SIG-M5 treated with dmso at 0.1 percent for 504 hours (cell line): ENCODE results near the gene AIFM3.

Source experiments
- DNase-seq: peaks from one replicate; lab custom pipeline; 2025; ENCODE audit not compliant: unreplicated experiment; lab: John Stamatoyannopoulos, UW

Gene AIFM3

DNA sequence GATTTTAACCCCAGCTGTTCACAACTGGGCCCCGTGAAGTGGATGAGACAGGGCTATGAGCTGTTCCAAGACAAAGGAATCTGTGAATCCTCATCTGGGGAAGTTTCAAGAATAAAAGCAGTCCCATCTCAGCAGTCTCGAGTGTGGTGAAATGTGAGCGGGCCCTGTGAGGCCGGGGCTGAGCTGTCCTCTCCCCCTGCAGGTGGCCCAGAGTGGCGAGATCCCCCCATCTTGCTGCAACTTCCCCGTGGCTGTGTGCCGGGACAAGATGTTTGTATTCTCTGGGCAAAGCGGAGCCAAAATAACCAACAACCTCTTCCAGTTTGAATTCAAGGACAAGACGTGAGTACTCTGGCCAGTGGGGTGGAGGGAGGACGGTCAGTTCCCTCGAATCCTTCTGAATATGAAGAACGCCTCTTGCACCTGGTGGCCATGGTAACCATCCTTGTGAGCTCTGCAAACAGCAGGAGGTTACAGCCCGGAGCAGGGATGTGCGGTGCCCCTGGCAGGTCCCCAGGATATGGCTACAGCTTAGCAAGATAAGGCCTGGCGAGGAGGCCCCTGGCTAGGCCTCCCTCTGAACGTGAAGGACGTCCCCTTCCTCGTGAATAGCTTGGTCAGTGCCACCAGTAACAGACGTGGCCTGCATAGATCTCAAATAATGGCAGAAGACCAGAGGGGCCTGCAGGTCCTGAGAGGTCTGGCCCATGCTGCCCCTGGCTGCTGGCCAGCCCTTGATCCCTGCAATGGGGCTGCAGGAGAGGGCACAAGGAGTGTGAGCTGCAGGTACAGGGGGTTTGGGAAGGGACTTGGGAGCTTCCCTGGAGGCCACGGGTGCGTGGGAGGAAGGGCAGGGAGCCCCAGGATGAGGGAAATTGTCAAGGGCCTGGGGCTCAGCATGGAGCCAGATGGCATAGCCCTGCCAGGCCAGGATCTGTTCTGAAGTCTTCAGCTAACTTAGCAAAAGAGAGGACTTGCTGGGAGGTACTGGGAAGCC lies 23.4 kb downstream of the AIFM3 start:
- no peak for DNase-seq

DNA sequence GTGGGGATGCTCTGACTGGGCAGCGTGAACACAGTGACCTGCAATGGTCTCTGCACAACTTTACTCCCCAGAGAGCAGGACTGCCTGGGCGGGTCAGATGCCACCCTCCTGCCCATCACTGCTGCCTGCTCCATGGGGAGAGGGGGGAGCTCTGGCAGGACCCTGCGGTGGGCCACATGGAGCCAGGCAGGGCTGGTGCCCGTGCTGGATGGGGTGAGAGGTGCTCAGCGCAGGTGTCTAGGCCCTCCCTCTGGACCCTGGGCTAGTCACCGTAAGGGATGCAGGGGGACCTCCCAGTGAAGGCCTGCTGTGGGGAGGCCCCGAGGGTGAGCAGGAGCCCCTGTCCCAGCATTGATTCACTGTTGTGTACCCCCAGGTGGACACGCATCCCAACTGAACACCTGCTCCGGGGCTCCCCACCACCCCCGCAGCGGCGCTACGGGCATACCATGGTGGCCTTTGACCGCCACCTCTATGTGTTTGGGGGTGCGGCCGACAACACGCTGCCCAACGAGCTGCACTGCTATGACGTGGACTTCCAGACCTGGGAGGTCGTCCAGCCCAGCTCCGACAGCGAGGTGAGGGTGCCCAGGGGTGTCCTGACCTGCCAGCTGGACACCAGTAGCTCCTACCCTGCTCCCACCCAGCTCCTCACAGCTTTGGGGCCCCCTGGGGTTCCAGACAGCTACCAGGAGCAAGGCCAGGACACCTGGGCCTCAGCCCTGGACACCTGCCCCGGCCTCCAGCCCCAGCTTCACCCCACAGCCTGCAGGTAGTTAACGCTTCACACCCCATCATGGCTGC lies 24.4 kb downstream of the AIFM3 start:
- DNase-seq, result no peak

DNA sequence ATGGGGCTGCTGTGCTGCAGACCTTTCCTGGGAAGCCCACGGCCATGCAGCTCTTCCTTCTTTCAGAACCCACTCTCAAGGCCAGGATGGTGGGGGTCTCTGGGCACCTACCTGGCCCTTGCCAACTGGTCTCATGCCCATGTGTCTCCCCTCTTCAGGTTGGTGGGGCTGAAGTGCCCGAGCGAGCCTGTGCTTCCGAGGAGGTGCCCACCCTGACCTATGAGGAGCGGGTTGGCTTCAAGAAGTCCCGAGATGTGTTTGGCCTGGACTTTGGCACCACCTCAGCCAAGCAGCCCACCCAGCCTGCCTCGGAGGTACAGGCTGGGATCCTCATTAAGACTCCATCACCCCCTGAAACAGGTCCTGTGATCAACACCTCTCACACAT lies 25.0 kb downstream of the AIFM3 start:
- DNase-seq, result no peak

DNA sequence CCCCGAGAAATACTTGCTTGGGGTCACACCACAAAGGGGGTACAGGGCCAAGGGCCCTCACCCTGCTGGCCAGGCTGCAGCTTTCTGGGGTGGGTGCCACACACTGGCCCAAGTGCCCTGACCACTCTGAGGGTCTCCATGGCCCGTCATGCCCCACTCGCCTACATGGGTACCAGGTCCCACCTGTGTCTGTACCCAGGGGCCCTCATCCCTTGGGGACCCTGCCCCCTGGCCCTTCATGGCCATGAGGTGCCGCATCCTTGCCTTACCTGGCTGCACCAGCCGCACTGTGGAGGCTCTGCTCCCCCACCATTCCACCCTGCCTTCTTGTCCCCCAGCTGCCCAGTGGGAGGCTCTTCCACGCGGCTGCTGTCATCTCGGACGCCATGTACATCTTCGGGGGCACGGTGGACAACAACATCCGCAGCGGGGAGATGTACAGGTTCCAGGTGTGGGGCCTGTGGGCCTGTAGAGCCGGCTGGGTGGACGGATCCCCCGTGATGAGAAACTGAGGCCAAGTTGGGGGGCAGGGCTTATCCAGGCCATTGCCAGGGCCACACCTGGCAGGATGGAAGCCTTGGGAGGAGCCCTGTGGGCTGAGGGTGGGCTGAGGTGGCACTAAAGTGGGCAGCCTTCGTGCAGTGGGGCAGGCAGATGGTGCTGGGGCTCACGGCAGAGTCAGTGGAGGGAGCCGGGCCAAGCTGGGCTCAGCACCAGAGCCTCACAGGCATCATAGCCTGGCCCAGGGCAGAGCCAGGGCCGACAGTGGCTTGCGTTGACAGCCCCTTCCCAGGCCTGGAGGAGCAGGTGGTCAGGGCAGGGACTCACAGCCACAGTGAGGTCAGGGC lies 25.6 kb downstream of the AIFM3 start:
- no peak for DNase-seq

DNA sequence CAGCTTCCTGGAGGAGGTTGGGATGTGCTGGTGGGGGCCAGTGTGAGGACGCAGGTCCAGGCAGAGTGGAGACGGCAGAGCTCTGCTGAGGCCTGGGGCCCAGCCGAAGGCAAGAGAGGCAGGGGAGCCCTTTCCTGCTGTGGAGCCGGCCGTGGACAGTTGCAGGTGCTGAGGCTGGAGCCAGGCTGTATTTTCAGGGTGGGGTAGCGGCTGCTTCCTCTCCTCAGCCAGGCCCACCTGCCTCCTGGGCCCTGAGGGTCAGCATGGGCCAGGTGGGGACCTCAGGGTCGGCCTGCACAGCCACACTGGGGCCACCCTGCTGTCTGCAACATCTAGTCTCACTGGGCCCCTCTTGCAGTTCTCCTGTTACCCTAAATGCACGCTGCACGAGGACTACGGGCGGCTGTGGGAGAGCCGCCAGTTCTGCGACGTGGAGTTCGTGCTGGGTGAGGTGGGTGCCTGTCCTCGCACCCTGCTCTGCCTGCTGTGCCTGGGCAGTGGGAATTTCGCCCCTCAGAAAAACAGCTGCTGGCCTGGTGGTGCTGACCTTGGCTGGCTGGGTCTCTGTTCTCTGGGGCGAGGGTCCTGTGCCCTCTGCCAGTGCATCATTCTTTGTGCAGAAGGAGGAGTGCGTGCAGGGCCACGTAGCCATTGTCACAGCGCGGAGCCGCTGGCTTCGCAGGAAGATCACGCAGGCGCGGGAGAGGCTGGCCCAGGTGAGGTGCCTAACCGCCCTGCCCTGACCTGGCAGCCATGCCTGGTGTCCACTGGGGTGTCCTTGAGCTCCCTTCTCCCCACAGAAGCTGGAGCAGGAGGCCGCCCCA lies 26.5 kb downstream of the AIFM3 start:
- no peak for DNase-seq

DNA sequence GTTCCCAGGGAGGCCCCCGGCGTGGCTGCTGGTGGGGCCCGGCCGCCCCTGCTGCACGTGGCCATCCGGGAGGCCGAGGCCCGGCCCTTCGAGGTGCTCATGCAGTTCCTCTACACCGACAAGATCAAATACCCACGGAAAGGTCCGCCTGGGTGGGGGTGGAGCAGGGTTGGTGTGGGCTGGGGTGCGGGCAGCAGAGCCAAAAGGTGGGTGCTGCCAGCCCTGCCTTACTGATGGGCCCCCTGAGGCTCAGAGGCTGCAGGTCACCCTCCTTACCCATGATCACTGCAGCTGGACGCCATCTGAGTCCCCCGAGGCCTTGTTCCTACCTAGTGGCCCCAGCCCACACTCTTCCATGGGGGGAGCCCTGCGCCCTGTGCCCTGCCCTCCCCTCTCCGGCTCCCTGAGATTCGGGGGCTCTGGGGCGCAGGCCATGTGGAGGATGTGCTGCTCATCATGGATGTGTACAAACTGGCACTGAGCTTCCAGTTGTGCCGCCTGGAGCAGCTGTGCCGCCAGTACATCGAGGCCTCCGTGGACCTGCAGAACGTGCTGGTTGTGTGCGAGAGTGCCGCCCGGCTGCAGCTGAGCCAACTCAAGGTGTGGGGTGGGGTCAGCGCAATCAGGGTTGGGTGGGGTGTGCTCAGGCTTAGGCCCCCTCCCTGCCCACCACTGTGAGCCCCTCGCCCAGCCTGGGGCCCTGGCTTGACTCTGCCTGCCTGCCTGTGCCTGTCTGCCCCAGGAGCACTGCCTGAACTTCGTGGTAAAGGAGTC lies 27.3 kb downstream of the AIFM3 start:
- no peak for DNase-seq

DNA sequence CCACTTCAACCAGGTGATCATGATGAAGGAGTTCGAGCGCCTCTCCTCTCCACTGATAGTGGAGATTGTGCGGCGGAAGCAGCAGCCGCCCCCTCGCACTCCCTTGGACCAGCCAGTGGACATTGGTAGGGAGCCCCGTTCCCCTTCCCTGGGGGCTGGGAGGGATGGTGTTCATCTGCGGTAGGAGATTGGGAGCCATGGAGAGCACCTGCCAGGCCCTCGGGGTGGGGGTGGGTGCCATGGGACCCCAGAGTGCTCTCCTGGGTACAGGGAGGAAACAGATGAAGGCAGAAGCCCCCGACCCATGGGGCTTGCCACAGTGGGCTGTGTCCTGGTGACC lies 27.8 kb downstream of the AIFM3 start:
- DNase-seq, result no peak

DNA sequence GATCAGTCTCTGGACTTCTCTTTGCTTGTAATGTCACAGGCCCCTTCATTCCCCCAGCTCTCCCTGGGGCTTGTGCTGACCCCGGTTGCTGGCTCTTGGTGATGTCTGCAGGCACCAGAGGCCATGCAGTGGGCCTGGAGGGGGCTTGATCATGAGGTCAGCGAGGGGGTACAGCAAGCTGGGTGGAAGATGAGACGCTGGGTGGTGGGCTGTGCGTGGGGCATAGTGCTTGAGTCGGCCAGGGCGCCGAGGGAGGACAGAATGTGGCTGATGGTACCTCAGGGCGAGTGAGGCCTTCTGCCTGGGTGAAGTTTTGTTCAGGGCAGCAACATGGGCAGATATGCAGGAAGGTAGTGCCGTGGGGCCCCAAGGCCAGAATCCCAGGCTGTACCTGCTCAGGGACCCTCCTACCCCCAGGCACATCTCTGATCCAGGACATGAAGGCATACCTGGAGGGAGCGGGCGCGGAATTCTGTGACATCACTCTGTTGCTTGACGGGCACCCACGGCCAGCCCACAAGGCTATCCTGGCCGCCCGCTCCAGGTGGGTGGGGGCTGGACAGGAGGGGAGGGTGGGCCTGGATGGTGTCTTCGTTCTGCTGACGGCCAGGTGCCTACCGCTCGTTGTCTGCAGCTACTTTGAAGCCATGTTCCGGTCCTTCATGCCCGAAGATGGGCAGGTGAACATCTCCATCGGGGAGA lies 28.4 kb downstream of the AIFM3 start:
- no peak for DNase-seq

DNA sequence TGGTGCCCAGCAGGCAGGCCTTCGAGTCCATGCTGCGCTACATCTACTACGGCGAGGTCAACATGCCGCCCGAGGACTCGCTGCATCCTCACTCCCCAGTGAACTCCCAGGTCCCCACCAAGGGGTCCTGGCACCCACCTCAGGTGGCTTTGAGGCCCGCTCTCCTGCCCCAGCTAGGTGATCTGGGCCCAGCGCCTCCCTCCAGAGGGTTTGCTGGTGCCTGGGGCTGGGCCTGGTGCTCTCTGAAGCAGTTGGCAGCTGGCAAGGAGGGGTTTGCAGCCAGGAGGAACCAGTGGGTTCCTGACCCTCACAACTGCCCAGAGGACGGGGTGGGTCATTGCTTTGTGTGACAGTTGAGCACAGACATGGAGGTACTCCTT lies 29.0 kb downstream of the AIFM3 start:
- DNase-seq, result no peak

DNA sequence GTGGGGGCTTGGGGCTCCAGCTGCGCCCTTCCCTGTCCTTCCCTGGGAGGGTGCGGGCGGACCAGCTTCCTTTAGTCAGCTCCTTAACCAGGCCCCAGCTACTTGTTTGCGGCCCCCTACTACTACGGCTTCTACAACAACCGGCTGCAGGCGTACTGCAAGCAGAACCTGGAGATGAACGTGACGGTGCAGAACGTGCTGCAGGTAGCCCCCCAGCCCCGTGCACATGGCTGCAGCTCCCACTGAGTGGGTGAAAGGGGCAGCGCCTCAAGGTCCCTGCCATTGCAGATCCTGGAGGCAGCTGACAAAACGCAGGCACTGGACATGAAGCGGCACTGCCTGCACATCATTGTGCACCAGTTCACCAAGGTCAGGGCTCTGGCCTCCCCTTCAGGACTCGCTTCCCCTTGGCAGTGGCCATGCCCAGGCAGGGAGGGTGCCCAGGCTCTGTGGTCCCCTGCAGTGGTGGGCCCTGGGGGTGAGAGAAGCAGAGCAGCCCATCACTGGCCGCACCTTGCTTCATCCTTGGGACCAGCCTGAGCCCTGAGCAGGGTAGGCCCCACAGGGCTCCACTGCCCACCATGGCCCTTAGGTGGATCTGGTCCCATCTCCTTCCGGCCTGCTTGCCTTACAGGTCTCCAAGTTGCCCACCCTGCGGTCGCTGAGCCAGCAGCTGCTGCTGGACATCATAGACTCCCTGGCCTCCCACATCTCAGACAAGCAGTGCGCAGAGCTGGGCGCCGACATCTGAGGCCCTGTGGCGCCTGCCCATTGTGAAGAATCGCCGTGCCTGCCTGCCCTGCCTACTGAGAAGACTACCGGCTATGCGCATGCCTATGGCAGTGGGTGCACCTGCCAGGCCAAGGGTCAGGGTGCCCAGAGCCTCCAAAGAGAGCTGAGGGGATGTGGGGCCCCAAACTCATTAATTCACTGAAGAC lies 29.8 kb downstream of the AIFM3 start:
- no peak for DNase-seq

DNA sequence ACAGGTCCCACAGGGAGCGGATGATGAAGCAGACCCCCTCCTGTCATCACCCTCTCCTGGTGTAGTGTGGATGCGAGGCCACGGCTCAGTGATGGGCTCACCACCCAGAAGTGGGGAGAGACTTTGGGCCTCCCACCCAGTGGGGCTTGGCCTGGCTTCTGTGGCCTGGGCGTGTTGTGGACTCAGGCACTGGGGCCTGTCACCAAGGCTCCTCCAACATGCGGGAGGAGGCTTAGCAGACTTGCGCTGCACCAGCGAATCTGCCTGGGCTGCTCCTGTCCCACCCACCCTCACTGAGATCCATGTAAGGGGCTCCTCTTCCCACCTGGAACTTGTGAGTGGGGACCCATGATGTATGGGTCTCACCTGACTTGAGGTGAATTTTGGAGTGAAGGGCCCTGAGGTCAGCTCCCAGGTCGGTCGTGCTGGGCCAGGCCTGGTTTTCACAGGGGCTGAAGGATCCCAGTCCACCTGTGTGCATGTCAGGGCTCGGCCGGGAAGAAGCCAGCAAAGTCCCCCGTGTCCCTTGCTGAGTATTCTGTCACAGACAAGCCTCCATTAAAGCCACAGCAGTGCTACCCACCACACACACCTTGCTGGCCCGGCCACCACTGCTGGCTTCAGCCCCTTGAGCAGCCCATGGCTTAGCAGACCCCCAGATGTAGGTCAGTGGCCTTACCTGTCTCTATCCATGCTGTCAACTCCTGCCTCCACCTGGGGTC lies 30.6 kb downstream of the AIFM3 start:
- no peak for DNase-seq

DNA sequence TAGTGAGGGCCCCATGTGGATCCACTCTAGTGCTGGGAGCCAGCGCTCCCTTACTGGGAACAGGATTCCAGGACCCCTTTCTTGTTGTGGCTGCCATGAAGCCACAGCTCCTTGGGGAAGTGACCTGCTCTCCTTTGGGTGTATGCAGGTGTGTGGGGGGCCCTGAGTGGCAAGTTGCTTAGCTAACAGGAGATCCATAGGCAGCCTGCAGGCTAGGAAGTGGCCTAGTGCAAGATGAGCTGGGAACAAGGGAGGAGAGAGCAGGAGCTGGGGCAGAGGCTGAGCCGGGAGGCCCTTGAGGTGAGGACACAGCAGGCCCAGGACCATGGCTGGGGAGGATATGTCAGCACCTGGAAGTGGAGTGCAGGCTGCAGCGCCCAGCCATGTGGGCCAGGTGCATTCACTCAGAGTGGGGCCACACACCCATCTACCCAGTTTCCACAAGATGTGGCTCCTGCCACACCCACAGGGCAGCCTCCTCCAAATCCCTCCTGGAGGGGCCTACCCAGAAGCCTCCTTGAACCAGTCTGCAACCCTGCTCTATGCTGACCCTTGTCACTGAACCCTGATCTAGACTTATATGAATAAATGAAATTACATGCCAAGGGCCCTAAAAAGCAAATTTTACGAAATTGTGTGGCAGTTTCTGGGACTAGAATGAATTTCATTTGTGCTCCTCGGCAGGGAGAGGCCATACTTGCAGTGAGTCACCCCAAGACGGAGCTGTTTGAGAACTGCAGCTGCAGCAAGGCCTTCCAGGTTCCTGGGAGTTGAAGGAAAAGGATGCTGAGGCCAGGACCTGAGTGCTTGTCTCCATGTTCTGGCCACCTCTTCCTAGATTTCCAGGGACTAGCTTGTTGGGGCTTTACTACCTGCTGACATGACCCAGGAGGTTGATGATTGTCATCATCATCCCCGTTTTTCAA lies 31.6 kb downstream of the AIFM3 start:
- DNase-seq, result no peak

DNA sequence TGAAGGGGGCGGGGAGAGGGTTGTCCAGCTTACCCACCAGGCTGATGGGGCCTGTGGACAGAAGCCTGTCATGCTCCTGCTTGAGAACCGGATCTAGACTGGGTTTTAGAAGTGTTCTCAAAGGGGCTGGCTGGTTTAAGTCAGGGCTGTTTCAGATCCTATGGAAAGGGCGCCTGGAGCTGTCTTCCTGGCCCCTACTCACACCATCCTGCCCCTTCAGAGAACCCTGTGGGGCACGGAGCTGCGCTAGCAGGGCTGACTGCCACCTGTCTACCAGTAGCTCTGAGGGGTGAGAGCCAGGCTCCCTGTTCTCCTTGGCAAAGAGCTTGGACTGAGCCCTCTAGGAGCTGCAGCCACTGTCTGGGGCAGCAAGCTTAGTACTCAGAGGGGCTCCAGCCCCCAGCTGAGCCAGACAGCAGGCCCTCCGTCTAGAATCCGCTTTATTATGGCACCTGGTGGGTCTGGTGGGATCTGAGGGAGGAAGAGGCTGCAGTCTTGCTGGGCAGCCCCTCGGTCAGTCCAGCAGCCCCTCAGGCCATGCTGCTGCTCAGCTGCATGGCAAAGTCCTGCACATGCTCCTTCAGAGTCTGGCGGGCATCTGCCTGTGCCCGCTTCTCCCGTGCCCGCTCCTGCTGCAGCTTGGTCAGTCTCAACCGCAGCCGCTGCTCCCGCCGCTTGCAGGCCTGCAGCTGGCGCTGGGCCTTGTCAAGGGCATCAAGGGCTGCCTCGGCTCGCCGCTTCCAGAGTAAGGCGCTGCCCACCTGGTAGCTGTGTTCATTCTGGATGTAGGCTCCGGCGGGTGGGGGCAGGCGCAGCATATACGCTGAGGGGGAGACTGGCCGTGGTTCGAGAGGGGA lies 32.5 kb downstream of the AIFM3 start:
- no peak for DNase-seq

DNA sequence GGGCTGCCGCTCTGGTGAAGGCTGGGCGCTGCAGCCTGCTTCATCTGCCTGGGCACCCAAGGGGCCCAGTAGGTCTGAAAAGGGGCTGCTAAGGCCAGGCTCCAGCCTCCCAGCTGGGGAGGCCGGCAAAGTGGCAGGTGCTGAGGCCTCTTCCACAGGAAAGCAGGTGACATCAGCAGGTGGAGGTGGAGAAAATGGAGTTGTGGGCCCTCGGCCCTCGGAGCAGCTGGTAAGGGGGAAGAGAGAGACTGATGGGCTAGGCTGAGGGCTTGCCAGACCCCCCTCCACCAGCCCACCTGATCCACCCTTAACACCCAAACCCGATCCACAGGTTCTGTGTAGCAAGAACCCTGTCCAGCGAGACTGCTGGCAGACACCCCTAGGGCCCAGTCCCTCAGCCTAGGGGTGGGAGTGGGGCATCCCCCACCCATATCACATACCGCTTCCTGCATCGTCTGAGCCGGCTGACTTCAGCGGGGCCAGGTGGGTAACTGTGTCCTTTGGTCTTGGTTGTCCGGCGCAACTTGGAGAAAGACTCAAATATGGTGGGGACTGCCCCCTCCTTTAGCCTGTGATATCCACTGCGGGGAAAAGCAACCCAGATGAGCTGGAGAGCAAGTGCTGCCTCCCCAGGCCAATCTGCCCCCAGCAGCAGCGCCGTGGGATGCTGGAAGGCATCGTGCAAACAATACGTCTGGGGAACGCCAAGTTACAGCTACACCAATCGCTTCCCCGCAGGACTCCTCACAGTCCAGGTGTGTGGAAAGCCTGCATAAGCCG lies 33.3 kb downstream of the AIFM3 start:
- no peak for DNase-seq
